Posterior cingulate gyrus (tissue), 11 donors: ENCODE measurements around the gene GINS3.

Source experiments
- DNase-seq, 10 donors: peaks; one replicate each; pipeline versions ENCODE4 v3.0.0 to v3.0.0-alpha.2; 2020 to 2021; ENCODE audit warnings: mixed read lengths in 3 of 10
- intact Hi-C: fragments of 100-400 bp; cut with DNase I; formaldehyde crosslinking; loops from one replicate; pipeline ENCODE4 v1.15.1; 2023

The GINS3 gene

DNA sequence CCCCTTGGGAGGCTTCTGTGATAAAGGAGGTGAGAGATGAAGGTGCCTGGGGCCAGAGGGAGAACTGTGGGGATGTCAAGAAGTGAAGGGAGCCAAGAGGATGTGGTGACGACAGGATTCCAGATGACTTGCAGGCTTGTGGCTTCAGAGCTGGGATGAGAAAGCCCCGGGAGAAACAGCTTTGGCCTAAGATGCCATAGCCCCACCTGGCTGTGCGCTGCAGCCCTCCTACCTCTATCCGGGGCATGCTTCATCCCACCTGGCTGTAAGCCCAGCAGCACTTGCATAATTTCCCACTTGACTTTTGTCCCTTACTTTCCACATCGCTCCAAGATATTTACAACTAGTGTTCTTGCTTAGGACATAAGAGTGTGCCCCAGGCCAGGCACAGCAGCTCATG is 29.3 kb downstream of the GINS3 start:
- intact Hi-C loops = no loop called here
- no peak for DNase-seq

DNA sequence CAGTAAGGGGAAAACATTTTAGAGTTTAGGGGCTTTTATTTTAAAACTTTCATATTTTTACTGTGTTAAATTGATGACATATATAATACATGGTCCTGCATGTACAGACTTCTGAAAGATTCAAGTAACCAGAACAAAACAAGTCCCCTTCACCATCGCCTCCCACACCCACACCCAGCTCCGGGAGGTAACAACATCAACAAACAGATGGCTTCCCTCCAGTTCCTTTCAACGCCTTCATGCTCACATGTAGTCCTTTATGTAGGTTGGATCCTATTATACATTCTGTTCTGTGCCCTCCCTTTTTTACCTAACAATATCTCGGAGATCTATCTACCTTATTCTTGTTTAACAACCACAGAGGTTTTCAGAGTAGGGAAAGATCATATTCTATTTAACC is 30.5 kb downstream of the GINS3 start:
- DNase-seq = no peak
- intact Hi-C loops = loop anchor here (1.0 kb wide), 1 partner anchor 14 kb away; no protein-coding TSS in a partner anchor

DNA sequence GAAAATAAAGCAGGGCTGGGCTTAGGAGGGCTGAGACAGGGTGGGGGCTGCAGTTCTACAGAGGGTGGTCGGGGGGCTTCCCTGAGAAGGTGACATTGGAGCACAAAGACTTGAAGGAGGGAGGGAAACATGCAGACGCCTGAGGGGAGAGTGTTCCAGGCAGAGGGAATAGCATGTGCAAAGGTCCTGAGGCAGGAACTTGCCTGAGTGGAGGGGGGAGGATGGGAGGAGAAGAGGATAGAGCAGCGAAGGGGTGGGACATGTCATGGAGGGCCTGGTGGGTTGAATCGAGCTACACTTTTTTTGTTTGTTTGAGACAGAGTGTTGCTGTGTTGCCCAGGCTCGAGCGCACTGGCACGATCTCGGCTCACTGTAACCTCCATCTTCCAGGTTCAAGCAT is 33.0 kb downstream of the GINS3 start:
- DNase-seq = no peak
- intact Hi-C loops = no loop called here

DNA sequence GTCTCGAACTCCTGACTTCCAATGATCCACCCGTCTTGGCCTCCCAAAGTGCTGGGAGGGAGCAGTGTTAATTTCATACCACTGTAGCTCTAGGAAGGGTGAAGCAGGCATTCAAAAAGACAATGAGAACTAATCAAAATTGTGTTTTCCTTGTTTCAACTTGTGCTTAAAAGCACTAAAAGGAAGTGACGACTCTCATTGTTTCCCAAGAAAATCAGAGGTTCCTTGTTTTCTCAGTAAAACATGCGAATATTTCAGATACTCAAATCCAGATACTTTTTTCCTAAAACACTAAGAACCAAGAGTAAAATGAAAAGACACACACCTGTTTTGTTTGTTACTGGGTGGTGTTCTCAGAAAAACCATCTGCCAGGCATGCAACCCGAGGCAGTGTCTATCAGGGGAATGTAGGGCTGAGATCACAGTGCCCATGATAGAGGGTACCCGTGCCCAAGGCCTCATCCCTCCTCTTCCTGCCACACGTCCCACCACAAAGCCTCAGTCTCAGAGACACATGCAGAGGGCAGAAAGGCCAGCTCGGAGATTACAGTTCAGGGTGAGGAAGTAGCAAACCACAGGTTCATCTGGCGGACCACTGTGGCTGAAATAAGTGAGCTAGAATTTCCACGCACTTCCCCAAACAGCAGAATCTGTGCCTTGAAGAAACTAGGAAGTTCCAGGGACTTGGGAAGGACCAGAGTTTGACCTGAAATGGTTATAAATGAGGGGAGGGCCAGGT is 33.7 kb downstream of the GINS3 start:
- peak in 5 of 10 donors; percentile 11 to 85 (median 15) for DNase-seq
- intact Hi-C loops = no loop called here

DNA sequence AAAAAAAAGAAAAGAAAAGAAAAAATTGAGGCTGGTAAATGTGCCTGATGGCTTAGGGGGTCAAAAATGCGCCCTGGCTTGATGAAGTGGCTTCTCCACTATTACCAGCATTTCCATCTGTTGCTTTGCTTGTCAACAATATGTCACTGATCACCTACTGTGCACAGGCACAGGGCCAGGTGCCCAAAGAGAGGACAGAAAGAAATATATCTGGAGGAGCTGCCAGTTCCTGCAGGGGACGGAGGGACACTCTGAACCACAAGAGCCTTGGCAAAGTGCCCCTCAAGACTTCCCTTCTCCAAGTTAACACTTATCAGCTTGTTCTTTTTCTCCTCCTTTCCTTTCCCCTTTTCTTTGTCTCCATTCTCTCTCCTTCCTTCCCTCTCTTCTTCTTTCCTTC is 34.7 kb downstream of the GINS3 start:
- intact Hi-C loops = no loop called here
- peak in 3 of 10 donors; percentile 25 to 38 (median 26) for DNase-seq

DNA sequence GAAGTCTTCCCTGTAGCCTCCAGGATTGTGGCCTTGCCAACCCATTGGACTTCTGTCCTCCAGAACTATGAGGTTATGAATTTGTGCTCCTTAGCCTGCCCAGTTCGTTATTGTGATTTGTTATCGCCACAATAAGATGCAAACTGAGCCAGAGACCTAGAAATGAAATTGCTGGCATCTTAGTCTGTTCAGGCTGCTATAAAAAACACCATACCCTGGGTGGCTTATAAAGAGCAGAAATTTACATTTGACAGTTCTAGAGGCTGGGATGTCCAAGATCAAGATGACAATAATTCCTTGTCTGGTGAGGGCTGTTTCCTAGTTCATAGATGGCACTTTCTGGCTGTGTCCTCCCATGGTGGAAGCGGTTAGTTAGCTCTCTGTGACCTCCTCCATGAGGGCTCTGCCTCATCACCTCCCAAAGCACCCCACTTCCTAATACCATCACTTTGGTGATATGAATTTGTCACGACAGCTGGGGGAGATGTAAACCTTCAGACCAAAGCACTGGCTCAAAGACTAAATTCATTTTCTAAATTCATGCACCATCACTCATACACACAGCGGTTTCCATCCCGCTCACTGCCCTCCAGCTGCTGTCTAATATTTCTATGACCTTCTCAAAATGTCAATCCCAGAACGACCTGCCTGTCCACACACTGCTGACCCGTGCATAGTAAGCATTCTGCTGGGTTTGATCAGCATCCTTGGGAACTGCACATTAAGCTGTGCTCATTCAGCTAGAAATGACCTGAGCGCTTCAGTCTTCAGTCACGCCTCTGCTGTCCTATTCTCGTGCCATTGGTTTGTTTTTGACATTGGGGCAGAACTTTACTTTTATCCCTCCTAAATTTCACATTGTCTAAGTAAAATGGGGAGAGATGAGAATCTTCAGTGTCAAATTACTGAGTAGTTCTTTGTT is 36.6 kb downstream of the GINS3 start:
- intact Hi-C loops = no loop called here
- DNase-seq = no peak

DNA sequence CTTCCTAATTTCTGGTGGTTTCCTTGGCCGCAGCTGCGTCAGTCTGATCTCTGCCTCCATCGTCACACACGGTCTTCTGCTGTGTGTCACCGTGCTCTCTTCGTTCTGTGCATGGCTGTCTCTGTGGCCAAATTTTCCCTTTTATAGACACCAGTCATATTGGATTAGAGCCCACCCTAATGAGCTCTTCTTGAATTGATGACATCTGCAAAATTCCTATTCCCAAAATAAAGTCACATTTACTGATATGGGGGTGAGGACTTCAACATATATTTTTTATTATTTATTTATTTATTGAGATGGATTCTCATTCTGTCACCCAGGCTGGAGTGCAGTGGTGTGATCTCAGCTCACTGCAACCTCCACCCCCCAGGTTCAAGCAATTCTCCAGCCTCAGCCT is 38.4 kb downstream of the GINS3 start:
- intact Hi-C loops = no loop called here
- no peak for DNase-seq

DNA sequence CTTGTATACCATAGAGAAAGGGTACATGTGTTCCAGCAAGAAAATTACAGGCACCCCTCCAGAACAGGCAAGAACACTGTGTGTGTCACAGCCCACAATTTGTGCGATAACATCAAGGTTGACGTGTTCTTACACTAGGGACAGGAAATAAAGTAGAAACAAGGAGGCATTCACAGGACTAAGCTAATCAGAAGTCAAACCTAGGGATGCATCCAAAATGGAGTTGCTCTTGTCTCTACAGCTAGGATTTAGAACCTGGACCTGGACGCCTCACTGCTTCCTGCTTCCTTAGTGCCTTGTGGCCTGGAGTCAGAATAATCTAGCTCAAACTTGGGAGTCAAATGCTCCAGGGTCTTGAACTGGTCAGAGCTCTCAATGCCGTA is 41.3 kb downstream of the GINS3 start:
- no peak for DNase-seq
- intact Hi-C loops = no loop called here

DNA sequence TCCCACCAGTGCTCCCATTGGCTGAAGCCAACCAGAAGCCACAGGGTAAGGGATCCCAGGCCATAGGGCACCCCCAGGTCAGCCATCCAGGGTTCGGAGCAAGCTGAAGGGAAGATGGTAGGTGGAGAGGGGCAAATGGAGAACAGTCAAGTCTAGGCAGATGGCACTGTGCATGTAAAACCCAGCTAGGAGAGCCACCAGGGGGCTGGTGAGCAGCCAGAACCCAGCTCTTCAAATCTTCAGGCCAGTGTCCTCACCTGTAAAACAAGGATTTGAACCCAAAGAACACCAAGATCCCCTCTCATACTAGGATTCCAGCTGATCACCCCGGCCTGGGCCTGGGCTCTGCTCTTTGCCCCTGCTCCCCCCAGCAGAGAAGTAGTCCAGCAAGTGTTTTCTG is 43.5 kb downstream of the GINS3 start:
- DNase-seq = no peak
- intact Hi-C loops = no loop called here

DNA sequence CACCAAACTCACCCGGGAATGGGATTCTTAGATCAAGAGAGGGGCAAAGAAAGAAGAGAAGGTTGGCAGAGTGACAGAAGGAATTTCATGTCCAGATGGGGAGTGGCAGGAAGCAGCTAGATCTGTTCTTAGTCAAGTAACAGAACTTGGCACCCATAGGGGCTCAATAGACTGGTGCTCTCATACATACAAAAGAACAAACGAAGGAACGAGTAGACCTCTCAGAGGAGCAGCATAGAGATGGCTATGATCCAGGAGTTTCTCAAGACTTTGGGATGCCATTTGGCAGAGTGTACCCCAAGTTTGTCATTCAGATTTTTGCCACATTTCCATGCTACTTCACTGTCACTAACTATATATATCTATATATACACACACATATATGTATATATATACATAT is 47.9 kb downstream of the GINS3 start:
- intact Hi-C loops = no loop called here
- no peak for DNase-seq

DNA sequence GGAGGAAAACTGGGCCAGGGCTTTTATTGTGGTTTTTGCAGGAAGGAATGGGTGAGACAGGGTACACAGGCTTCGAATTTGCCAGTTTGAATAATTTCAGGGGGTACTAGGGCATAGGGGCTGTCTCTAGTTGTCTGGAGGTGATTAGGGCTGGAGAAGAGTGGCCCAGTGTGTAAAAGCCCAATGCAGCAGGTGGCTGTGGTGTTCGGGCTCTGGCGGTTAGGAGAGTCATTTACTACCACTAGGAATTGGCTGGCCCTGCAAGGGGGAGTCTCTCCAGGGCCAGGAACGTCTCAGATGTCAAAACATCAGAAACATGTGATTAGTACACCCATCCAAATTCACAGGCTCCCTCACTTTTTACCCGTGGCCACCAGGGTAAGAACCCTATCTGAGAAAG is 50.3 kb downstream of the GINS3 start:
- no peak for DNase-seq
- intact Hi-C loops = no loop called here

DNA sequence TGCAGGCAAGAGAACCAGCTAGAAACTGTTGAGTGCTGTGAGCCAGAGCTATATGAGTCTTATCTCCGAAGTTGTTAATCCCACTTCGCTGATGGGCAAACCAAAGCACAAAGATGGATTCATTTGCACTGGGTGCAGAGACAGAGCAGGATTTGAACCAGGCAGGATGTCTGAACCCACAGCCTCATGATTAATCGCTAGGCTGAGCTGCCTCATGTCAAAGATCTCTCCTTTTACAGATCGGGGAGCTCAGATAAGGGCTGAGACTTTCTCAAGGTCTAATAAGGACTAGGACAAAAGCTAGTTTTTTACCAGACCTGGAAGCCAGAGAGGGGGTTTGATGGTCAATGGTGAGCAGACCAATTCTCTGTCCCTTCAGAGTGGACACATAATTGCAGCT is 51.5 kb downstream of the GINS3 start:
- intact Hi-C loops = no loop called here
- DNase-seq = no peak

DNA sequence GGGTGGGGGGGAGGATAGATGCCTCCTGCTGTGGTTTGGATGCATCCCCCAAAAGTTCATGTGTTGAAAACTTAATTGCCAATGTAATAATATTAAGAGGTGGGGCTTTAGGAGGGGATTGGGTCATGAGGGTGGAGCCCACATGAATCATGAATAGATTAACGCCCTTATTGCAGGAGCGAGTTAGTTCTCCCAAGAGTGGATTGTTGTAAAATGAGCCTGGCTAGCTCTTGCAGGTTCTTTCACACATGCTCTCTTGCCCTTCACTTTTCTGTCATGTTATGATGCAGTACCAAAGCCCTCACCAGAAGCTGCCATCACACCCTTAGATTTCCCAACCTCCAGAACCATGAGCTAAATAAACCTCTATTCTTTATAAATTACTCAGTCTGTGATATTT is 52.0 kb downstream of the GINS3 start:
- intact Hi-C loops = no loop called here

DNA sequence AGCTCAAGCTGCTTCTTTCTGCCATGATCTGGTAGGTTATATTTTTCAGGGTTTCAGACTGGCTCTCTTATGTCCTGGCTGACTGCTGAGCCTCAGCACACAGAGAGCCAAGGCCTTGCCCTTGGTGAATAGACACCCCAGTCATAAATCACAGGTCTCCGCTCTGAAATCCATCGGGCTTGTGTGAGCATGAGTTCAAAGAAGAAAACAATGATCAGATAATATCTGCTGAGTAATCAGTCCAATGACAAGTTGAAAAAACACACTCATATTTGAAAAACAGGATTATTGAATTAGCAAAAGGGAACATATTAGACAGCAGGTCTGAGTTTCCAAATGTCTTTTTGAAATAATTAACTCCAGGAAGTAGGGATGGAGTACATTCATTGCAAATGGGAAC is 56.6 kb downstream of the GINS3 start:
- intact Hi-C loops = no loop called here
- DNase-seq = no peak

More for the DNA sequence above, 52.0 kb downstream of the GINS3 start:
- DNase-seq = no peak

DNA sequence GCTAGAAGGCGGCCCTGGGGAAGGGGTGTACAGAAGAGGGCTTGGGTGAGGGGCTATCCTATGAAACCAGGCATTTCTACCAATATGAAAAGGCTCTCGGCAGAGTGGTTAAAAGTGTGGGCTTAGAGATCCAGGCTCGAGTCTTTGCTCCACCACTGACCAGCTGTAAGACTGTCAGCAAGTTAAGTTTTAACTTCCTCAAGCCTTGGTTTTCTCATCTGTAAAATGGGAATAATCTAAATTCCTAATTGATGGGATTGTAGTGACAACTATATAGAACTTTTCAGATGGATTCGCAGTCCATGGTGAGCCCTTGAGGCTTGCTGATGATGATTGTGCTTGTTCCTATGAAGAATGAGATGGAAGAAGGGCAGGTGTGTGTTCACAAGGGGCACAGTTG is 57.0 kb downstream of the GINS3 start:
- intact Hi-C loops = no loop called here
- no peak for DNase-seq

DNA sequence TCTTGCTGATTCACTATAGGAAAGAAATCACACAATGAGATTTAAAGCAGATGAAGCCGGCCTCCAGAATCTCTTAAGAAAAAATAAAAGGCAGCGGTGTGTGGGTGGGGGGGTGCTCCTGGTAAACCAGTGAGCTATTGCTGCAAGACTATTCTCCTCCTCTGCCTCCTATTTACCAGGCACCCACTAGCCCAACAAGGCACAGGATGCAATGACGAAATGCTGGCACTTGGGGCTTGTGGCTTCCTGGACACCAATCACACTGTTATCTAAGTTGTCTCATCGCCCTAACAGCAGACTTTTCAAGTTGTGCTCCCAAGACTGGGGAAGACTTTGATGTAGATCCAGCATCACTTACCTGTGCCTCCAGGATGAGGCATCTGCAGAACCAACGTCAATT is 57.5 kb downstream of the GINS3 start:
- intact Hi-C loops = no loop called here
- DNase-seq = no peak

DNA sequence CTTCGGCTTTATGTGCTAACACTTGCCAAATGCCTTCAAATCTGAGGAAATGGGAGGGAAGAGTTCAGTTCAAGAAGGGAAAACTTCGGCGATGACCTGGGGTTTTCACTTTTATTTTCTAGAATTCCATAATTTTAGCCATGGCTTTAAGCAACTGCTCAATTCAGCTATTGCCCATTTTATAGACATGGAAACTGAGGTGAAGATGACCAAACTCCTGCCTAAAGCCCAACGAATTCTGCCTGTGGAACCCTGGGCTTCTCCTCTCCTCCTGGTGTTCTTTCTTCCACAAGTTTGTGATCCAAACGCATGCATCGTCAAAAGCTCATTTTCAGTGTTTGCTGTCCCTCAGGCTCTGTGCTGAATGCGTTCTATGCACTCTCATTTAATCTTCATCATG is 58.3 kb downstream of the GINS3 start:
- intact Hi-C loops = no loop called here
- DNase-seq = no peak

DNA sequence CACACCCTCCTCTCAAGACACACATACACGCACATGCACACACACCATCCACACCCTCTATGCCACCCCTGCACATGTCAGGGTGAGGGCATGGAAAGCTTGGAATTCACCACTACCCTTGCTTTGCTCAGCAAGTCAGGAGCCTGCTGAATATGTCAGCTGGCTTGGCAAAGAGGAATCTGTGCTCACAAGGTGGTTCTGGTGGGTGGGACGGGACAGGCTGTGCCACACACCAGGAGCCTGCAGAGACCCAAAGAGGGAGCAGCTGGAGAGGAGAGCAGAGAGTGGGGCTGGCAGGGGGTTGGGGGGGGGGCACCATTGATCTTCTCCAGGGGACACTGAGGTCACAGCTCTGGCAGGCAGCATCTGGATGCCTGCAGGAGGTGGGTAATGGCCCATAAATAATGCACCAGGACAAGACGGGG is 59.0 kb downstream of the GINS3 start:
- DNase-seq = peak in 1 of 10 donors; percentile 38
- intact Hi-C loops = no loop called here

DNA sequence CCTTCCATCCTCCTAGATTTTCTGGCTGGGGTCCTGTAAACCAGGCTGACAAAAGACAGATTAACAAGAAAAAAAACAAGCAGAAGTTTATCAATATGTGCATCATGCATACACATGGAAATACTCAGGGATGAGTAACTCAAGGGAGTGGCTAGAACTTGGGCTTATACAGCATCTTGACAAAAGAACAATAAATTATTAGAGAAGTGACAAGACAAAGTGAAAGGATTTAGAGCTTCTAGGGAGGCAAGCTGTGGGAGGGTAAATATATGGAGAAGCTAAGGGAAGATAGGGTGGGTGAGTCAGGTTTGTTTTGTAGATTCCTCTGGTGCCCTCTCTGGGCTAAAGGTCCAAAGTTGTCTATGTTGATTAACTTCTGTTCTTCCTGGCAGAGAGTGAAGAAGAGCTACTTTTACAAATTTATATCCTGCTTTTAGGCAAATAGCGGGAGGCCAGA is 59.7 kb downstream of the GINS3 start:
- DNase-seq = no peak
- intact Hi-C loops = no loop called here

DNA sequence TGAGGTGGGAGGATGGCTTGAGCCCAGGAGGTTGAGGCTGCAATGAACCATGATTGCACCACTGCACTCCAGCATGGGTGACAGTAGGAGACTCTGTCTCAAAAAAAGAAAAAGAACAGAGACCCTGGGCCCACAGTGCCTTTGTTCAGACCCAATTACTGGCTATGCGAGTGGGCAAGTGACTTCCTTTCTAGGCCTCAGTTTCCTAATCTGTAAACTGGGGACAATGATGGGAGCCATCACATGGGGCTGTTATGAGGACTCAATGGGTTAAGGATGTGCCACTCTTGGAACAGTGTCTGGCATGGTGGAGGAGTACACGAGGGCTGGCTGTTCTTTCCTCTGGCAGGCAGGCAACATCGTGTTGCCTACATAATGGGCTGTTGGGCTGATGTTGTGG is 60.4 kb downstream of the GINS3 start:
- DNase-seq = no peak
- intact Hi-C loops = no loop called here

DNA sequence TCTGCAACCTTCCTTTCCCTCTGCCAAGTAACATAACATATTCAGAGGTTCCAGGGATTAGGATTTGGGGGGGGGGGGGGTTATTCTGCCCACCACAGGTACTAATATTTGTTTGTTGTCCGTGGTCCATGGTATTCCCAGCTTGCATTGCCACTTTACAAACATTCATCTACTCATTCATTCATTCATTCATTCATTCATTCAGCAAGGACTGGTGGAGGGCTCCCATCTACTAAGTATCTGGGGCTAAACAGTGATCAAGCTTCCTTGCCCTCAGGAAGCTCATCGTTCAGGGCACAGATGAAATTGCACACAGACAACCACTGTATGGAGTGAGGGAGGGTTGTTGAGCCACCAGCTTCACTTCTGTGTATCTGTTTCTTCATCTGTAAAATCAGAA is 61.9 kb downstream of the GINS3 start:
- intact Hi-C loops = no loop called here

DNA sequence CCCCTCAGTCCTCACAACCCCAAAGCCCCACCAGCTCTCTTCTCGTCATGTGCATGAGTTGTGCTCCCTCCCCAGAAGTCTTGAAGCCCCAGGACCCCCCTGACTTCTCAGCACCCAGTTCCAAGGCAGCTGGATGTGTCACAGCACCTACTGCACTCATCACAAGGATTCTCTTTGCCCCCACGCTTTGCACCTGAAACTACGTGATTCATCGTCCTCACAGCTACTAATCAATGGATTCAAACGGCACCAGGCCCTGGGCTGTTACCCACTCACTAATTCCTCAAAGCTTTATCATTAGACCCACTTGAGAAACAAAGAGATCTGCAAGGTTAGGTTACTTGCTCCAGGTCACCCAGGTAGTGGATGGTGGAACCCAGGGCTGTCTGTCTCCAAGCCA is 62.6 kb downstream of the GINS3 start:
- intact Hi-C loops = no loop called here
- DNase-seq = no peak

More for the DNA sequence above, 61.9 kb downstream of the GINS3 start:
- no peak for DNase-seq
